ENCODE measurements around the gene ANKRD63. TPM values are rescaled to one million over a fixed set of nuclear protein-coding genes. Genes with fewer than 3 reads are reported as not detected.

The ANKRD63 gene
- total and polyA plus RNA-seq, 2 donors (not counting 1 experiment from before 2014, with no cell fraction given): 0.25 TPM; not detected in 1

- H3K4me2 ChIP-seq (replicated peaks; ENCODE audit: low read depth, low read length, poor library complexity, severe bottlenecking): no peak overlapping the region
- ATAC-seq (ENCODE audit: low read depth) (no peak), DNase-seq (no peak)
- no peak overlapping the region for H3K27ac Mint-ChIP-seq
- no peak overlapping the region for H3K9ac ChIP-seq (ENCODE audit: low read length)
- H3K36me3 ChIP-seq (replicated peaks in 1 of 2; ENCODE audit: control extremely low read depth in 1 of 2, control insufficient read depth in 1 of 2, extremely low read depth in 1 of 2, insufficient read depth in 2 of 2, low read length in 1 of 2): no peaks in the 10 kb centered on the region
- H4K20me1 ChIP-seq (ENCODE audit: control insufficient read depth, insufficient read depth, low read length, poor library complexity, severe bottlenecking): no peaks in the 10 kb centered on the region
- H3K9me3 ChIP-seq (ENCODE audit: control extremely low read depth in 1 of 3, control insufficient read depth in 2 of 3, insufficient read depth in 1 of 3, low read length in 2 of 3): peaks cover 0 to 6% (median 0%) of the 10 kb centered on the region in 3 donors
- peaks cover 6% of the 10 kb centered on the region for H3K27me3 Mint-ChIP-seq
- no peak overlapping the region for H2AFZ ChIP-seq (ENCODE audit: insufficient read depth, low read depth, low read length, poor library complexity, severe bottlenecking)
- H3K4me1 Mint-ChIP-seq: peaks cover 18% of the 10 kb centered on the region
- ChIA-PET POLR2A (no interaction called here), CTCF (interaction anchor here (0.8 to 12.3 kb wide), 36 partner anchors 11 to 588 kb away, joined by 3 to 382 read pairs (median 8); partner anchors contain the start of genes BMF, BUB1B, CCDC9B and FSIP1)
- no peaks in the 10 kb centered on the region for H3K79me2 ChIP-seq (ENCODE audit: control insufficient read depth, insufficient read depth, low read length)
- peaks cover 0 to 16% (median 4%) of the 10 kb centered on the region in 4 experiments for H3K27me3 ChIP-seq (replicated peaks in 1 of 4; ENCODE audit: control extremely low read depth in 1 of 4, control insufficient read depth in 3 of 4, insufficient read depth in 4 of 4, low read length in 3 of 4)
- intact Hi-C loops (cut with micrococcal nuclease): no loop called here
- no peak overlapping the region for H3K27ac ChIP-seq (ENCODE audit: low read length in 2 of 2)
- 81% methylated on average over 9 of the region's 9 CpGs for WGBS (ENCODE audit: insufficient coverage)
- no peak for TF ChIP-seq EZH2 (IDR thresholded peaks at IDR 0.05; ENCODE audit: borderline replicate concordance, insufficient read depth, low read depth, low read length, poor library complexity, severe bottlenecking)
- no peak for TF ChIP-seq CTCF (IDR thresholded peaks at IDR 0.05)
- no peak overlapping the region for H3K4me3 Mint-ChIP-seq
- H3K4me1 ChIP-seq (ENCODE audit: control insufficient read depth in 2 of 2, insufficient read depth in 2 of 2, low read length in 2 of 2): peaks cover 6 to 14% of the 10 kb centered on the region in 2 donors
- H3K9me3 Mint-ChIP-seq (ENCODE audit: insufficient read depth): no peaks in the 10 kb centered on the region
- H3K4me3 ChIP-seq (ENCODE audit: control extremely low read depth in 1 of 5, extremely low read depth in 1 of 5, insufficient read depth in 1 of 5, low read depth in 2 of 5, low read length in 4 of 5): no peak overlapping the region
Observed at GRCh38 chr15:40273428-40273827, 9.4 kb downstream of the ANKRD63 start.

- H3K9ac ChIP-seq (ENCODE audit: low read length): no peak overlapping the region
- no peak overlapping the region for H3K4me2 ChIP-seq (replicated peaks; ENCODE audit: low read depth, low read length, poor library complexity, severe bottlenecking)
- peaks cover 0 to 3% (median 0%) of the 10 kb centered on the region in 3 donors for H3K9me3 ChIP-seq (ENCODE audit: control extremely low read depth in 1 of 3, control insufficient read depth in 2 of 3, insufficient read depth in 1 of 3, low read length in 2 of 3)
- Mint-ChIP-seq H3K27ac (no peak overlapping the region), H3K9me3 (ENCODE audit: insufficient read depth) (no peaks in the 10 kb centered on the region), H3K27me3 (peaks cover 3% of the 10 kb centered on the region), H3K4me3 (no peak overlapping the region), H3K4me1 (peaks cover 11% of the 10 kb centered on the region)
- H3K4me1 ChIP-seq (ENCODE audit: control insufficient read depth in 2 of 2, insufficient read depth in 2 of 2, low read length in 2 of 2): peaks cover 5 to 10% of the 10 kb centered on the region in 2 donors
- H2AFZ ChIP-seq (ENCODE audit: insufficient read depth, low read depth, low read length, poor library complexity, severe bottlenecking): no peak overlapping the region
- H4K20me1 ChIP-seq (ENCODE audit: control insufficient read depth, insufficient read depth, low read length, poor library complexity, severe bottlenecking): no peaks in the 10 kb centered on the region
- POLR2A ChIA-PET: interaction anchor here (1.0 kb wide), 1 partner anchor 227 kb away, joined by 3 read pairs; no protein-coding TSS in a partner anchor
- no peak for DNase-seq
- CTCF ChIA-PET: interaction anchor here (0.9 to 12.3 kb wide), 21 partner anchors 10 to 516 kb away, joined by 3 to 382 read pairs (median 16); partner anchors contain the start of genes CCDC9B, PAK6, PLCB2 and SRP14
- no peak overlapping the region for H3K4me3 ChIP-seq (ENCODE audit: control extremely low read depth in 1 of 5, extremely low read depth in 1 of 5, insufficient read depth in 1 of 5, low read depth in 2 of 5, low read length in 4 of 5)
- no peaks in the 10 kb centered on the region for H3K36me3 ChIP-seq (replicated peaks in 1 of 2; ENCODE audit: control extremely low read depth in 1 of 2, control insufficient read depth in 1 of 2, extremely low read depth in 1 of 2, insufficient read depth in 2 of 2, low read length in 1 of 2)
- ATAC-seq (ENCODE audit: low read depth): no peak
- intact Hi-C loops (cut with micrococcal nuclease): no loop called here
- WGBS (ENCODE audit: insufficient coverage): 87% methylated on average over 20 of the region's 20 CpGs
- TF ChIP-seq CTCF (IDR thresholded peaks at IDR 0.05) (no peak), EZH2 (IDR thresholded peaks at IDR 0.05; ENCODE audit: borderline replicate concordance, insufficient read depth, low read depth, low read length, poor library complexity, severe bottlenecking) (no peak)
- H3K27me3 ChIP-seq (replicated peaks in 1 of 4; ENCODE audit: control extremely low read depth in 1 of 4, control insufficient read depth in 3 of 4, insufficient read depth in 4 of 4, low read length in 3 of 4): peaks cover 0 to 8% (median 0%) of the 10 kb centered on the region in 4 experiments
- H3K79me2 ChIP-seq (ENCODE audit: control insufficient read depth, insufficient read depth, low read length): no peaks in the 10 kb centered on the region
- H3K27ac ChIP-seq (ENCODE audit: low read length in 2 of 2): no peak overlapping the region
Observed at GRCh38 chr15:40272485-40273056, 10.3 kb downstream of the ANKRD63 start.

Data from B cell (primary cell).